ENCODE measurements around the gene UVRAG. TPM values are rescaled to one million over a fixed set of nuclear protein-coding genes. Genes with fewer than 3 reads are reported as not detected.

UVRAG gene
- total RNA-seq, 1 donor from 2014 or later: 14.7 TPM

GRCh38 chr11:75781831-75782230 lies 33.2 kb upstream of the UVRAG start:
- ATAC-seq (ENCODE audit: poor library complexity) (no peak), DNase-seq (no peak)
- intact Hi-C loops (cut with DNase I): no loop called here

DNA sequence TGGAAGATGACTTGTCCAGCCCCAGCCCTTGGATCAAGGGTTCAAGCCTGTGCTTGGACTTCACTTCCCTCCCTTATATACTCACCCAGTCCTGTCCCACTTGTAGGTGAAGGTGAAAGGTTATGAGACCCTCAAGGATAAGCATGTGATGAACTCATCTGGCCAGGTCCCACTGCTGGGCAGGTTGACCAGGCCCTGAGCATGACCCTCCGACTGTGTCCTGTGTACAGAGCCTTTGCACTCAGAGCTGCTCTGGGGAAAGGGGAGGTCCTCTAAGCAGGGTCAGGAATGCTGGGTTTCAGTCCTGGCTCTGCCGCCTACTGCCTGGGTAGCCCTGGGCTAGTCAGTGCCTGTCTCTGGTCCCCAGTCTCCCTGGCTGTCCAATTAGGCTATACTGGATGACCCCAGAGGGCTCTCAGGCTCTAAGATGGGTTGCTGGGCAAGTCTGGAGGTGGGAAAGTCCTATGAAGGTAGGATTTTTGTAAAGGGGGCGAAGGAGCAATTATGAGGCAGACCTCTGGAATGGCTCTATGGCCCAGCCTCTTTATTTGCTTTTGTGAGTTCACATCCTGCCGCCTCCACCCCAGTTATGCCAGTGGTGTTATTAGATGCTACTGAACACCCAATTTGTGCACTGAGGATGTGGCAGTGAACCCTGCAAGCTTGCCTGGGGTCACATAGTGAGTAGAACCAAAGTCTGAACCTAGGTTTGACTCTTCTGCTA lies 32.3 kb upstream of the UVRAG start:
- intact Hi-C loops (cut with DNase I): no loop called here
- DNase-seq: peak; percentile 13
- ATAC-seq (ENCODE audit: poor library complexity): no peak

DNA sequence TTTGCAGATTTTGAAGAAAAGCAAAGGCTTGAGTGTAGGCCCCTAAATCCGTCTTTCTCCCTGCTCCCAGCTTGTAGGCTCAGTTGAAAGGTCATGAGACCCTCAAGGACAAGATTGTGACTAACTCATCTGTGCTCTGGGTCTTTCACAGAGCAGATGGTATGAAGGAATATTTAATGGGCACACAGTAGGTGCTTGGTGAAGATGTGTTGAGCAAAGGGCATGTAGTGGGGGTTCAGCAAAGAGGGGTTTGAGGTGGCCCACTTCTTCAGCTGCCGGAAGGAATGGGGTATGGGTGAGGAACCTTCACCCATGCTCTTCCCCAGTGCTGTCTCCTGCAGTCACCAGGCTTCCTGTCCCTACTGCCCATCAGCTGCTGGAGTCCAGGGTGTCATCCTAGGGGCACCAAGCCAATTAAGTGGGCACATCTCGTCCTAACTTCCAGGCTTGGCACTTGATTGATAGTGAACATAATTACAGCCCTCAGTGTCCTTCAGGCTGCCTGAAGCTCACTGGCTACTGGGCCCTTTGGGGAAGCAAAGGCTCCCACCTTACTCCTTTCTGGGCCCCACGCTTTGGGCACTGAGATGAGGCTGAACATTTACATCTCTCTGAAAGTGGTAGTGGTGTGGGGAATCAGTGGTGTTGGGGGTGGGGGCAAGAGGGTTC lies 31.5 kb upstream of the UVRAG start:
- ATAC-seq (ENCODE audit: poor library complexity): no peak
- DNase-seq: peak; percentile 14
- intact Hi-C loops (cut with DNase I): no loop called here

GRCh38 chr11:75784085-75784478 lies 30.9 kb upstream of the UVRAG start:
- intact Hi-C loops (cut with DNase I): no loop called here
- ATAC-seq (ENCODE audit: poor library complexity): no peak
- no peak for DNase-seq

GRCh38 chr11:75784506-75784905 lies 30.5 kb upstream of the UVRAG start:
- ATAC-seq (ENCODE audit: poor library complexity): no peak
- intact Hi-C loops (cut with DNase I): no loop called here
- no peak for DNase-seq

GRCh38 chr11:75785187-75785586 lies 29.8 kb upstream of the UVRAG start:
- no peak for ATAC-seq (ENCODE audit: poor library complexity)
- no peak for DNase-seq
- intact Hi-C loops (cut with DNase I): no loop called here

DNA sequence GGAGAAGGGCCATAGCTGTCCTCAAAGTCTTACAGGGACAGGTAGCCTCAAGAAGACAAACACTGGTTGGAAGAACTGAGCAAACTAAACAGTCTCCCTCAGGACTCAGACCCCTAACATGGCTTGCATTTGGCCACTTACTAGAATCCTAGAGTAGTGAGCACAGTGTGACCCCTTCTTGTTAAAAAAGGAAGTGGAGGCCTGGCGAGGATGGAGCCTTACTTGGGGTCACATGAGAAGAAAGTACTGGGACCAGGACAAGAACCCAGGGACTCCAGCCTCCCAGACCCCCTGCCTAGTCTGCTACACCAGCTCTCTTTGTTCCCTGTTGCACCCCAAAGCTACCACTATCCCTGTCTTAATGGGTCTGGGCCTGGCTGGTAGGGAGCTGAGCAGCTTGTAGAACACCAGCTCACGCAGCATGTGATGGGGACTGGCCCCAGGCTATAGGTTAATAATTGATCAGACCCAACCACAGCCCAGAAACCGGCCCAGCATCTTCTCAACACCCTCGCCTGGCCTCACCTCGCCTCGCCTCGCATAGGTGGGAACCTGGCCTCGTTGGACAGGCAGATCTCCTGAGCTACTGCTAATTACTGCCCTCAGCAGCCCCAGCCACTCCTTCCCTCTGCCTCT lies 28.8 kb upstream of the UVRAG start:
- intact Hi-C loops (cut with DNase I): no loop called here
- ATAC-seq (ENCODE audit: poor library complexity) (no peak), DNase-seq (peak; percentile 17)

GRCh38 chr11:75789521-75789920 lies 25.5 kb upstream of the UVRAG start:
- ATAC-seq (ENCODE audit: poor library complexity): no peak
- DNase-seq: peak; percentile 20
- intact Hi-C loops (cut with DNase I): no loop called here

- DNase-seq (peak; percentile 12), ATAC-seq (ENCODE audit: poor library complexity) (no peak)
- intact Hi-C loops (cut with DNase I): no loop called here
Measured at GRCh38 chr11:75790986-75791385, 24.0 kb upstream of the UVRAG start.

- no peak for ATAC-seq (ENCODE audit: poor library complexity)
- intact Hi-C loops (cut with DNase I): no loop called here
- DNase-seq: peak; percentile 22
Measured at GRCh38 chr11:75792127-75792731, 22.8 kb upstream of the UVRAG start.

DNA sequence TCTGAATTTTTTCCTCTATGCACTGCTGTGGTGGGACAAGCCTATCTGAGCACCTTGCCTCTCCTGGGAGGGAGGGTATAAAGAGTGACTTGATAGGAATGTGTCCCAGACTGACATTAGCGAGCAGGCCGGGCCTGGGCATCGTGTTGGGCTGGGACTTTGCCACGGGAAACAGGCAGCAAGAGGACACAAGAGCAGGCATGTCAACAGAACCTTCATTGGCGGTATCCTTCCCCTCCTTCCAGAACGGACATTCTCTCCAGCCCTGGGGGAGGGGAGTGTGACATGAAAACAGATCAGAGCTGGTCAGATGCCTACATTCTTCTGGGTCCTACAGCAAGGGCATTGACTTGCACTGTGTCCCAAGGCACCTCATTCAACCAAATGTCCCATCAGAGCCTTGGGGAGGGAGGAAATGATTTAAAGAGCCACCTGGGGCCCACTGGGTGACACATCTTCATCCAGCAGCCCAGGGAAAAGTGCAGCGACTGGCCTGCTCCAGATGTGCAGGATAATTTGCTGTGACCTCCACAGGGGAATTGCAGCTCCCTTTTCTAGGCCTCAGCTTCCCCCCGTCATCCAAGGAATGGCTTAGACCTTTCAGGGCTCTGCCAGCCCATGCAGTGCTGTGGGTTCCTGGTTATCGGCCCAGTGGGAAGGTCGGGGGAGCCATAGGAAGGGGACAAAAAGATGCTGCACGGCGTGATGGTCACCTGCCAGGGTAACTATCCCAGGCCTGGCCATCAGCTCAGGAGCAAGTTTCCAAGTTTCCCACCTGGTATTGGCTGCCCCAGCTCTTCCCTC lies 21.8 kb upstream of the UVRAG start:
- intact Hi-C loops (cut with DNase I): no loop called here
- DNase-seq: peak; percentile 80
- ATAC-seq (ENCODE audit: poor library complexity): peak; percentile 76

DNA sequence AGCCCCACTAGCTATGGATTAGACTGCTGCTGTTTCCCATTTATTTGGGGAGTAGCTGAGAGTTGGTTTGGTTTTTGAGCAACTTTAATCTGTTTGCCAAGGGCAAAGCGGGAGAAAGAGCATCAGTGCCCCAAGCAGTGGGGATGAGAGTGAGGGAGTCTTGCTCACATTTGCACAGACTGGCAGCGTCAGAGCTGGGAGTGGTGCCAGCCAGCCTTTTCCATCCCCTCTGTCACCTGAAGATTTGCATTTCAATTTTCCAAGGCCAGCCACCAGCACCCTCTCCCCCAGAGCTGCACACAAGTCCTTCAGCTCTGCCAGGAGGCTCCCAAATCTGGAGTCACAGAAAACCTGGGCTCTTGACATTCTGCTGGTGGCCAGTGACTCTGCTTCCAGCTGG lies 21.0 kb upstream of the UVRAG start:
- intact Hi-C loops (cut with DNase I): no loop called here
- peak; percentile 51 for DNase-seq
- peak; percentile 46 for ATAC-seq (ENCODE audit: poor library complexity)

DNA sequence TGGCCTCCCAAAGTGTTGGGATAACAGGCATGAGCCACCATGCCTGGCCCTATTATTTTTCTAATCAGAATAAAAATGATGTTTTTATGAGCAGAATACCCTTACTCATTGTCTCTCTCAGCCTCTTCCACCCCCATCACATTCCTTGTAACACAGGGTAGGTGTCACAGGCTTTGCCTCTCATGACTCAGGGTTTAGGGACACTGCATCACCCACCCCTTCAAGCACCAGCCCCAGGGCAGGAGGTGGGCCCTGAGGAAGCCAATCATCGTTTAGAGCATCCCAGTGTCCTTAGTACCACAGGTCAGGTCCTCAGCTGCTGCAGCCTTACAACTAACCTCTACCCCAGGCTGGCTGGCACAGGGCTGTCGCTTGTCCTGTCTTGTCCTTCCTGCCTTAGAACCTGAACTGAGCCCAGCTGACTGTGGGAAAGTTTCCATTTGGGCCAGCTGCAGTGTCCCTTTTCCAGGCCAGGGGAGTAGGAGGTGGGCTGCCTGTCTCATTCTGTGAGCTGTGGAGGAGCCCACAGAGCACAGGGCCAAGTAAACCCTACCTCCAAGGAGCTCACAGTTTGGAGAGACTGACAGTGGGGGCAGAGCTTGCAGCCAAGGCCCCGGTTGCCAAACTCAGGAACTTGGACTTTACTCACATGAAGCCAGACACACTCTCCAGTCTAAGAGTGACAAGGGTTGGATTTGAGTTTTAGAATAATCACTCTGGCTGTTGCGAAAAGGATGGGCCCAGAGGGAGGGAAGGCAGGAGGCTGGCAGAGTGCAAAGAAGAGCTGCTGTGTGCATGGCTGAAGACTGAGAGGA lies 19.5 kb upstream of the UVRAG start:
- ATAC-seq (ENCODE audit: poor library complexity) (peak; percentile 9), DNase-seq (peak; percentile 33)
- intact Hi-C loops (cut with DNase I): no loop called here

DNA sequence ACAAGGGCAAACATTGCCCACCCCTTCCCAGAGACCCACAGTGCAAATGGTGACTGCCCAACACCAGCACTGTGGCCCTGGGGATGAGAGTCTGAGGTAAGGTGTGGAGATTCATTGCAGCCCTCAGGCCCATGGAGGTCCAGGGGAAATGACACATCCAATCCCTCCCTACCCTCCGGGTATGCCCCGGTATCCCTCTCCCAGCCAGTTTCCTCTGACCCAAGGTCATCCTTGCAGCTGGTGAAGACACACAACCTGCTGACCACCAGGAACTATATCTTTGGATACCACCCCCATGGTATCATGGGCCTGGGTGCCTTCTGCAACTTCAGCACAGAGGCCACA lies 18.9 kb upstream of the UVRAG start:
- no peak for DNase-seq
- no peak for ATAC-seq (ENCODE audit: poor library complexity)
- intact Hi-C loops (cut with DNase I): no loop called here

DNA sequence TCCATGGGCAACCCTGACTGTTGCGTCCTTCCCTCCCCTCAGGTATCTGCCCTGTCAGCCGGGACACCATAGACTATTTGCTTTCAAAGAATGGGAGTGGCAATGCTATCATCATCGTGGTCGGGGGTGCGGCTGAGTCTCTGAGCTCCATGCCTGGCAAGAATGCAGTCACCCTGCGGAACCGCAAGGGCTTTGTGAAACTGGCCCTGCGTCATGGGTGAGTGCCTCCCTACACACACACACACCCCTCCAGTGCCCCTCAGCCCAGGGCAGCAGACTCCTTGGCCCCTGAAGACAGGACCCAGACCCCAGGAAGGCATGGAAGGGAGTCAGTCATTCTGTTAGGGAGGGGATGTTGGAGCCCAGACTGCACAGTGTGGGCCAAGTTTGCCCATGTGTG lies 17.9 kb upstream of the UVRAG start:
- intact Hi-C loops (cut with DNase I): no loop called here
- ATAC-seq (ENCODE audit: poor library complexity): no peak
- peak; percentile 27 for DNase-seq

- peak; percentile 22 for DNase-seq
- intact Hi-C loops (cut with DNase I): no loop called here
- ATAC-seq (ENCODE audit: poor library complexity): no peak
Measured at GRCh38 chr11:75797792-75798191, 17.2 kb upstream of the UVRAG start.

DNA sequence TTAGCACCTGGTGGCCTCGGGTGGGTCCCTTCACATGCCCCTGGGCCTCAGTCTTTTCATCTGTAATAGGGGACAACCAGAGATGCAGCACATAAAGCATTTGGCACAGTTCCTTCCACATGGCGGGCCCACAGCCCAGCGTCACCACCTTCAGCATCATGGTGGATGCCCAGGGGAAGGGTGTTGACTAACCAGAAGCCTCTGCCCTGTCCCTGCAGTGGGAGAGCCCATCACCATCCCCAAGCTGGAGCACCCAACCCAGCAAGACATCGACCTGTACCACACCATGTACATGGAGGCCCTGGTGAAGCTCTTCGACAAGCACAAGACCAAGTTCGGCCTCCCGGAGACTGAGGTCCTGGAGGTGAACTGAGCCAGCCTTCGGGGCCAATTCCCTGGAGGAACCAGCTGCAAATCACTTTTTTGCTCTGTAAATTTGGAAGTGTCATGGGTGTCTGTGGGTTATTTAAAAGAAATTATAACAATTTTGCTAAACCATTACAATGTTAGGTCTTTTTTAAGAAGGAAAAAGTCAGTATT lies 14.8 kb upstream of the UVRAG start:
- ATAC-seq (ENCODE audit: poor library complexity): no peak
- DNase-seq: peak; percentile 11
- intact Hi-C loops (cut with DNase I): loop anchor here (10.0 kb wide), 1 partner anchor 355 kb away; no protein-coding TSS in a partner anchor
